RWPE1 (cell line): ENCODE measurements around the gene UBE2N.

Source experiments
- CTCF ChIA-PET: fragments of 350-600 bp; sonication (Branson Sonifier 250); formaldehyde crosslinking; extraction: SDS; loops from one replicate; lab custom pipeline; 2021; lab: Yijun Ruan, JAX
- POLR2A ChIA-PET: fragments of 400-600 bp; formaldehyde crosslinking; extraction: SDS; loops from one replicate; lab custom pipeline; 2020; ENCODE audit warnings: antibody characterized with exemption; ENCODE audit not compliant: low non-redundant PET; lab: Yijun Ruan, JAX
- DNase-seq: peaks from one replicate; pipeline ENCODE4 v3.0.0; 2012; ENCODE audit warnings: low spot score
- H3K27ac ChIP-seq: fragments of 450-650 bp; 2 replicates; pipeline ENCODE4 v1.5.1; 2017
- CTCF ChIP-seq: fragments of 450-650 bp; conservative IDR thresholded peaks from 2 replicates; pipeline ENCODE4 v1.5.1; 2017; ENCODE audit warnings: low read depth, mild to moderate bottlenecking

Gene UBE2N

GRCh38 chr12:93369505-93369904 is 72.2 kb downstream of the UBE2N start:
- no peak for DNase-seq
- ChIA-PET POLR2A (no interaction called here), CTCF (interaction anchor here (0.6 kb wide), 1 partner anchor 650 kb away, joined by 3 read pairs; no protein-coding TSS in a partner anchor)
- TF ChIP-seq CTCF, result no peak
- H3K27ac ChIP-seq, result no peak overlapping the region

- TF ChIP-seq CTCF, result no peak
- ChIA-PET CTCF (no interaction called here), POLR2A (no interaction called here)
Observed at GRCh38 chr12:93368766-93369165, 73.0 kb downstream of the UBE2N start.

GRCh38 chr12:93366422-93366821 is 75.3 kb downstream of the UBE2N start:
- POLR2A ChIA-PET, result no interaction called here
- no peak for DNase-seq
- H3K27ac ChIP-seq, result no peak overlapping the region
- no peak for TF ChIP-seq CTCF
- CTCF ChIA-PET, result no interaction called here

More at GRCh38 chr12:93368766-93369165, 73.0 kb downstream of the UBE2N start:
- DNase-seq, result no peak
- no peak overlapping the region for H3K27ac ChIP-seq

- CTCF ChIA-PET, result no interaction called here
- H3K27ac ChIP-seq, result no peak overlapping the region
- DNase-seq, result no peak
- no peak for TF ChIP-seq CTCF
- POLR2A ChIA-PET, result no interaction called here
Observed at GRCh38 chr12:93365616-93366405, 75.9 kb downstream of the UBE2N start.

GRCh38 chr12:93363841-93364297 is 77.9 kb downstream of the UBE2N start:
- ChIA-PET POLR2A (no interaction called here), CTCF (interaction anchor here (0.6 kb wide), 3 partner anchors 107 to 201 kb away, joined by 3 to 5 read pairs (median 3); no protein-coding TSS in a partner anchor)
- no peak overlapping the region for H3K27ac ChIP-seq
- DNase-seq, result no peak
- TF ChIP-seq CTCF, result no peak

- DNase-seq, result no peak
- ChIA-PET POLR2A (no interaction called here), CTCF (interaction anchor here (0.6 kb wide), 1 partner anchor 103 kb away, joined by 4 read pairs; no protein-coding TSS in a partner anchor)
- no peak for TF ChIP-seq CTCF
- H3K27ac ChIP-seq, result no peak overlapping the region
Observed at GRCh38 chr12:93361151-93361919, 80.4 kb downstream of the UBE2N start.
